22Rv1 (cell line): ENCODE data around the gene WDR81.
A peak's percentile ranks its signal among the peaks of the same experiment; 100 is the strongest.

Source experiments
- H3K27ac ChIP-seq: fragments of 450-650 bp; 2 replicates; pipeline ENCODE4 v1.5.1; 2017
- CTCF ChIP-seq: fragments of 450-650 bp; IDR thresholded peaks from 2 replicates; pipeline ENCODE4 v1.5.1; 2017; ENCODE audit warnings: mild to moderate bottlenecking
- ZFX ChIP-seq: fragments of 450-650 bp; IDR thresholded peaks from 2 replicates; pipeline ENCODE4 v1.6.1; 2017; ENCODE audit warnings: antibody characterized with exemption, borderline replicate concordance

Gene WDR81

GRCh38 chr17:1782171-1782567 is 57.7 kb downstream of the WDR81 start:
- TF ChIP-seq ZFX, result no peak
- no peak for TF ChIP-seq CTCF
- H3K27ac ChIP-seq, result no peak overlapping the region

GRCh38 chr17:1783271-1783670 is 58.8 kb downstream of the WDR81 start:
- TF ChIP-seq ZFX, result no peak
- TF ChIP-seq CTCF, result no peak
- H3K27ac ChIP-seq, result no peak overlapping the region

GRCh38 chr17:1783834-1784611 is 59.5 kb downstream of the WDR81 start:
- H3K27ac ChIP-seq, result no peak overlapping the region
- TF ChIP-seq CTCF (0 out of 2 replicates have a peak, but pooled peaks have one; percentile 28), ZFX (no peak)

- TF ChIP-seq CTCF, result no peak
- no peak for TF ChIP-seq ZFX
- H3K27ac ChIP-seq, result no peak overlapping the region
These were observed 61.4 kb downstream of the WDR81 start for GRCh38 chr17:1785930-1786329.

- no peak overlapping the region for H3K27ac ChIP-seq
- TF ChIP-seq CTCF (no peak), ZFX (no peak)
These were observed 62.2 kb downstream of the WDR81 start for GRCh38 chr17:1786708-1787107.

- TF ChIP-seq CTCF, result no peak
- TF ChIP-seq ZFX, result no peak
- no peak overlapping the region for H3K27ac ChIP-seq
These were observed 62.9 kb downstream of the WDR81 start for GRCh38 chr17:1787301-1787902.
